GM18507 (cell line): Measurements from ENCODE around the gene FARP2.
A peak's percentile ranks its signal among the peaks of the same experiment; 100 is the strongest.
"Not testable (repeated sequence)": the region's sequence is repeated elsewhere in the genome, so short reads cannot be mapped to it uniquely, and the experiment has no call there.

Experiments
- DNase-seq: peaks from one replicate; pipeline ENCODE4 v3.0.0; 2011; ENCODE audit warnings: low read depth; ENCODE audit not compliant: insufficient read length; ENCODE audit errors: extremely low spot score
- FAIRE-seq: peaks from 2 replicates; lab custom pipeline; 2011; peaks lifted over from hg19 to GRCh38; lab: Jason Lieb, UNC

The FARP2 gene

GRCh38 chr2:241509155-241509784, 153.2 kb downstream of the FARP2 start:
- DNase-seq (no peak), FAIRE-seq (no peak)

- DNase-seq (no peak), FAIRE-seq (no peak)
These were observed 155.1 kb downstream of the FARP2 start for GRCh38 chr2:241511091-241511741.

- no peak for DNase-seq
- FAIRE-seq: no peak
These were observed 158.5 kb downstream of the FARP2 start for GRCh38 chr2:241514553-241514952.

DNA sequence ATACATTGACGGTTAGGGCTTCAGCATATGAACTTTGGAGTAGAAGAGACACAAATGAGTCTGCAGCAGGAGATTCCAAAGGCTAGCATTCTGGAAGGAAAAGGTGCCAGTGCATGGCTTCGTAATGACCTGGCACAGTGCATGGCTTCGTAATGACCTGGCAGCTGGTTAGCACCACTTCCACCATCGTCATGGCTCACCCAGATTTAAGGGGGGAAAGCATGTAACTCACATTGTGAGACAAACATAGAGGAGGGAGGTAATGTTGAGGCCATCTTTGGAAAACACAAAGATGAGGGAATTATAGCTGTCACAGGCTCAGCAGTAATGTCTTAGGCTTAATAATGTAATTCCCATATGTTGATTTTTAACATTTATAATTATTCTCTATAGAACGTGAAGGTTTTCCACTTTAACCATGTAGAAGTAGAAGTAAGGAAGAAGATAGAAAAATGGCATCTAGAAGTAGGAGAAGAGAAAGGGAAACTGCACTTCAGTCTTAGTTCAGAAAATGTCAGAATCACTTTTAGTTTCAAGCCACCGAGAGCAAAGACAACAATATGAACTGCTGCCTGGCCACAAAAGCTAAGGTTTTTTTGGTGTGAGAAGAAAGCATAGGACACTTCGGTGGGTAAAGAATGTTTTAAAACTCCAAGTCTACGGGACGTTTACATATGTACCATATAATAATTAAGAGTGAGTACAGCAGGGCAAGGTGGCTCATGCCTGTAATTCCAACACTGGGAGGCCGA, 159.1 kb downstream of the FARP2 start:
- FAIRE-seq: peak; percentile 81
- peak; percentile 30 for DNase-seq

GRCh38 chr2:241516520-241516965, 160.5 kb downstream of the FARP2 start:
- no peak for DNase-seq

GRCh38 chr2:241517297-241517696, 161.2 kb downstream of the FARP2 start:
- DNase-seq (no peak), FAIRE-seq (no peak)

More at GRCh38 chr2:241516520-241516965, 160.5 kb downstream of the FARP2 start:
- peak; percentile 69 for FAIRE-seq

DNA sequence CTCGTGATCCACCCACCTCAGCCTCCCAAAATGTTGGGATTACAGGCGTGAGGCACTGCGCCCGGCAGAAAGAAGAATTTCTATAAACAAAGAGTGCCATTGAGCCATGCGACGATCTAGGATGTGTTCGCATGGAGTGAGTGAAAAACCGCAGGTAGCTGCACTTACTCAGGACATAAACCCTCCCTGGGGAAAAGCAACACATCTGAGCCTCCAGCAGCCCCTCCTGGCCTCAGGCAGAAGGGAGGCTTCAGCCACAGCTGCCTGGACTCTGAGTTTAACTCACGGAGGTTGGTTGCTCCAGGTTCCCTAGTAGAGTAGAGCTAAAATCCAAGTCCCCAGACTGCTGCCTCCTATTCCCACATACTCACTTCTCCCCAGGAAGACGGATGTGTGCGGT, 163.6 kb downstream of the FARP2 start:
- no peak for FAIRE-seq
- no peak for DNase-seq

GRCh38 chr2:241522477-241522876, 166.4 kb downstream of the FARP2 start:
- FAIRE-seq: no peak

DNA sequence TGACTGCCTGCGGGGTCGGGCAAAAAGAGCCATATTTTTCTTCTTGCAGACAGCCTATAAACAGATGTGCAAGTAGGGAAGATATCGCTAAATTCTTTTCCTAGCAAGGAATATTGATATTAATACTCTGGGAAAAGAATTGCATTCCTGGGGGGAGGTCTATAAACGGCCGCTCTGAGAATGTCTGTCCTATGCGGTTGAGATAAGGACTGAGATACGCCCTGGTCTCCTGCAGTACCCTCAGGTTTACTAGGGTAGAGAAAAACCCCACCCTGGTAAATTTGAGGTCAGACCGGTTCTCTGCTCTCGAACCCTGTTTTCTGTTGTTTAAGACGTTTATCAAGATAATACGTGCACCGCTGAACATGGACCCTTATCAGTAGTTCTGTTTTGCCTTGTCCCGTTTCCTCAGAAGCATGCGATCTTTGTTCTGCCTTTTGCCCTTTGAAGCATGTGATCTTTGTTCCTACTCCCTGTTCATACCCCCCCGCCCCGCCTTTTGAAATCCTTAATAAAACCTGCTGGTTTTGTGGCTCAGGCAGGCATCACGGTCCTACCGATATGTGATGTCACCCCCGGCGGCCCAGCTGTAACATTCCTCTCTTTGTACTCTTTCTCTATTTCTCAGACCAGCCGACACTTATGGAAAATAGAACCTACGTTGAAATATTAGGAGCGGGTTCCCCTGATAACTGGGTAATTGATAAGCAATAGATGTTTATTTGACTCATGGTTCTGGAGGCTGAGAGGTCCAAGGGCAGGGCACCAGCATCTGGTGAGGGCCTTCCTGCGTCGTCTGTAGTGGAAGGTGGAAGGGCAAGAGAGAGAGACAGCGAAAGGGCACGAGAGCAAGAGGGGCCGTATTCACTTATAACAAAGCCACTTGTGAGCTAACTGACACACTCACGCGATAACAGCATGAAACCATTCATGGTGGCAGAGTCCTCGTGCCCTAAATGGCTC, 170.0 kb downstream of the FARP2 start:
- FAIRE-seq: not testable (repeated sequence)

More at GRCh38 chr2:241522477-241522876, 166.4 kb downstream of the FARP2 start:
- DNase-seq: no peak

DNA sequence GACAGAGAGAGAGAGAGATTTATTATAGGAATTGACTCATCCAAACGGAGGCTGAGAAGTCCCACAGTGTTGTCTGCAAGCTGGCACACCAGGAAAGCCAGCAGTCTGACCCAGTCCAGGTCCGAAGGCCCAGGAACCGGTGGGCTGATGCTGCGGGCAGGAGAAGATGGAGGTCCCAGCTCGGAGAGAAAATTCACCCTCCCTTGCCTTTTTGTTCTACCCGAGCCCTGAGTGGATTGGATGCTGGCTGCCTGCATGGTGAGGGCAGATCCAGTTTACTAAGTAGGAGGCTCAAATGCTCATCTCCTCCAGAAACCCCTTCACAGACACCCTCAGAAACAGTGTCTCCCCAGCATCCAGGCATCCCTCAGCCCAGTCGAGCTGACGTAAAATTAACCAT, 174.5 kb downstream of the FARP2 start:
- FAIRE-seq: no peak
- DNase-seq: no peak

More for the DNA sequence above, 170.0 kb downstream of the FARP2 start:
- not testable (repeated sequence) for DNase-seq

- DNase-seq (no peak), FAIRE-seq (no peak)
These were observed 175.2 kb downstream of the FARP2 start for GRCh38 chr2:241531161-241531722.

GRCh38 chr2:241532168-241532567, 176.1 kb downstream of the FARP2 start:
- no peak for DNase-seq
- FAIRE-seq: no peak

DNA sequence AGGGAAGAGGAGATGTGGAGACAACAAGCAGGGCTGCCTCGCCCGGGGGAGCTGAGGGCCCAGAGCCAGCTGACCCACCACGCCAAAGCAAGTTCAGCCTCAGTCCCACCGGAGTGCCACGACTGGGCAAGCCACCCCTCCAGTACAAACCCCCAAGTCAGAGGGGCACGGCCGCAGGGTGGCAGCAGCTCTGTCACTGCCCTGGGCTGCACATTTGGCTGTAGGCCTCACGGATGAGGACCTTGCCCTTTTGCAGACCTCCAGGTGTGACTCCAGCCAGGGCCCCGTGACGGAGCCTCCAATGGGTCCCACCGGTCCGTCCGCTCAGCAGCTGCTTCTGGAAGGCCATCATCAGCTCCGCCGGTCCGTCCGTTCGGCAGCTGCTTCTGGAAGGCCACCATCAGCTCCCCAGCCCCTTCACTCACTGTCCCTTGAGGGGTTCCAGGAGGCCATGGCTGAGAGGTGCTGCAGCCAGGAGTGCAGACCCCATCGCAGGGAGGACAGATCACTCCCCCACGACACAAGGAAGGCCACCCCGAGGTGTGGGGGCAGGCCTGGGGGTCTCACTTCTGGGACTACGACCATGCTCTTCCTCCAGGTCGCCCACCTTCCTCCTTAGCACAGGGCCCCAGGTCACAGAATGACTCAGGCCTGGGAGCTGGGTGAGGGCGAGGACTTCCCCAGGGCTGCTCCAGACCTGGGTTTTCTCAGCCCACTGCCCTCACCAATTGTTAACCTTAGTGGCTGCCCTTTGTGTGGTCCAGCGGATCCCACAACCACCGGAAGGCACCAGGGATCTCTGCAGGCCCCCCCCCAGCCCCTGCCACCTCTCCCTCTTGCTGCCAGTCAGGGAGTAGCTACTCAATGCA, 176.9 kb downstream of the FARP2 start:
- no peak for DNase-seq
- no peak for FAIRE-seq

DNA sequence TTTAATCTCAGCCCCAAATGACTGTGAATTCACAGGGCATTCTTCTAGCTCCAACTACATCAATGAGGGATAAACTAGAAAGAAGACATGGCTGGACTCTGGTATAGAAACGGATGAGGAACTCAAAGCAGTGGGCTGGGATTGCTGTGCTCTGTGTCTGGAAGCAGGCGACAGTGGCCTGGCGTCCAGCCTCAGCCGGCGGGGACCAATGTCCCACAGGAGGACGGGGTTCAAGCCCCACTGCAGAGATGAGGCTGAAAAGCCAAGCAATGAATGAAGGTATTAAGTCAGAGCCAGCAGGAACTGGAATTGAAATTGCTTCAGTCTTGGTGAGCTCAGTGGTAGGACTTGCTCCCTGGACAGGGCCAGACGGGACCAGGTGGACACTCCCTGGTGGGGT, 178.2 kb downstream of the FARP2 start:
- FAIRE-seq (no peak), DNase-seq (no peak)

- FAIRE-seq (no peak), DNase-seq (no peak)
These were observed 178.8 kb downstream of the FARP2 start for GRCh38 chr2:241534701-241535375.

- no peak for DNase-seq
These were observed 180.0 kb downstream of the FARP2 start for GRCh38 chr2:241535871-241536655.

More at GRCh38 chr2:241535871-241536655, 180.0 kb downstream of the FARP2 start:
- no peak for FAIRE-seq
